Ishikawa (cell line): ENCODE results near the gene CAT.

ENCODE experiments used
- CEBPB ChIP-seq: IDR thresholded peaks from 2 replicates; pipeline ENCODE4 v1.6.1; 2012
- CREB1 ChIP-seq: IDR thresholded peaks from 2 replicates; pipeline ENCODE4 v1.6.1; 2012; ENCODE audit warnings: low read depth
- EGR1 ChIP-seq: IDR thresholded peaks from 2 replicates; pipeline ENCODE4 v1.6.1; 2012
- EP300 ChIP-seq: IDR thresholded peaks from 2 replicates; pipeline ENCODE4 v1.6.1; 2012; ENCODE audit warnings: borderline replicate concordance
- FOXM1 ChIP-seq: IDR thresholded peaks from 2 replicates; pipeline ENCODE4 v1.6.1; 2012; ENCODE audit warnings: low read depth, borderline replicate concordance
- NFIC ChIP-seq: IDR thresholded peaks from 2 replicates; pipeline ENCODE4 v1.6.1; 2012
- RAD21 ChIP-seq: IDR thresholded peaks from 2 replicates; pipeline ENCODE4 v1.6.1; 2012; ENCODE audit warnings: low read depth
- TAF1 ChIP-seq: IDR thresholded peaks from 2 replicates; pipeline ENCODE4 v1.6.1; 2012; ENCODE audit warnings: low read depth, mild to moderate bottlenecking
- TCF12 ChIP-seq: IDR thresholded peaks from 2 replicates; pipeline ENCODE4 v1.6.1; 2012; ENCODE audit warnings: low read depth
- TEAD4 ChIP-seq: IDR thresholded peaks from 2 replicates; pipeline ENCODE4 v1.6.1; 2012
- YY1 ChIP-seq: IDR thresholded peaks from 2 replicates; pipeline ENCODE4 v1.6.1; 2012; ENCODE audit warnings: low read depth
- TF ChIP-seq, protein P1 (sequence below): IDR thresholded peaks from 2 replicates; pipeline ENCODE4 v1.6.1; 2012; ENCODE audit warnings: low read depth, mild to moderate bottlenecking
- TF ChIP-seq, protein P2 (sequence below): IDR thresholded peaks from 2 replicates; pipeline ENCODE4 v1.6.1; 2012

DNA sequence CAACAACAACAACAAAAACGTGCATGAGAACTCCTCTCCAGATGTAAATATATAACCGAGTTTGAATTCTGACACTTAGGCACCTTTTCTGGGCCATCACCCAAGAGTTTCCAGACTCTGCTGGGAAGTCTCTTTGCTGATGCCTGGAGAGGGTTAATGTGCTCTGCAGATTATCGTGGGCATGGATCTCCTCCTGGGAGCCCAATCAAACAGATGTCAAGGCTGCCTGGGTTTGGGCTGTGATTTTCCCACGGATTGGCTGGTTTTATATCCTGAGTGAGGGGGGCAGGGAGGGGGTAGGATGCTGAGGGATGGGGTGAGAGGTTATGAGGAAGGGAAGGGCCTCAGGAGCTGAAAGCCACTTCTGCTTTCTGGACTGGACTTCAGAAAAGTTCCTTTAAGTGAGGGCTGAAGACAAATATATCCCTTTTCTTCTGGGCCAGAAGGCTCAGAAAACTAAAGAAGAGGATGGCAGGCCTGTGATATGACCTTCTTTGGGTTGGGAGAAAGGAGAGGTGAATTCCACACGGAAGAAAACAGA, 70.7 kb downstream of the CAT start:
- TF ChIP-seq NFIC (no peak), YY1 (no peak), RAD21 (no peak), EP300 (no peak), TAF1 (no peak), CEBPB (no peak), TCF12 (no peak), CREB1 (no peak), EGR1 (no peak), FOXM1 (no peak), TEAD4 (no peak)
- TF ChIP-seq, protein P1, sequence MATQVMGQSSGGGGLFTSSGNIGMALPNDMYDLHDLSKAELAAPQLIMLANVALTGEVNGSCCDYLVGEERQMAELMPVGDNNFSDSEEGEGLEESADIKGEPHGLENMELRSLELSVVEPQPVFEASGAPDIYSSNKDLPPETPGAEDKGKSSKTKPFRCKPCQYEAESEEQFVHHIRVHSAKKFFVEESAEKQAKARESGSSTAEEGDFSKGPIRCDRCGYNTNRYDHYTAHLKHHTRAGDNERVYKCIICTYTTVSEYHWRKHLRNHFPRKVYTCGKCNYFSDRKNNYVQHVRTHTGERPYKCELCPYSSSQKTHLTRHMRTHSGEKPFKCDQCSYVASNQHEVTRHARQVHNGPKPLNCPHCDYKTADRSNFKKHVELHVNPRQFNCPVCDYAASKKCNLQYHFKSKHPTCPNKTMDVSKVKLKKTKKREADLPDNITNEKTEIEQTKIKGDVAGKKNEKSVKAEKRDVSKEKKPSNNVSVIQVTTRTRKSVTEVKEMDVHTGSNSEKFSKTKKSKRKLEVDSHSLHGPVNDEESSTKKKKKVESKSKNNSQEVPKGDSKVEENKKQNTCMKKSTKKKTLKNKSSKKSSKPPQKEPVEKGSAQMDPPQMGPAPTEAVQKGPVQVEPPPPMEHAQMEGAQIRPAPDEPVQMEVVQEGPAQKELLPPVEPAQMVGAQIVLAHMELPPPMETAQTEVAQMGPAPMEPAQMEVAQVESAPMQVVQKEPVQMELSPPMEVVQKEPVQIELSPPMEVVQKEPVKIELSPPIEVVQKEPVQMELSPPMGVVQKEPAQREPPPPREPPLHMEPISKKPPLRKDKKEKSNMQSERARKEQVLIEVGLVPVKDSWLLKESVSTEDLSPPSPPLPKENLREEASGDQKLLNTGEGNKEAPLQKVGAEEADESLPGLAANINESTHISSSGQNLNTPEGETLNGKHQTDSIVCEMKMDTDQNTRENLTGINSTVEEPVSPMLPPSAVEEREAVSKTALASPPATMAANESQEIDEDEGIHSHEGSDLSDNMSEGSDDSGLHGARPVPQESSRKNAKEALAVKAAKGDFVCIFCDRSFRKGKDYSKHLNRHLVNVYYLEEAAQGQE, result no peak
- TF ChIP-seq, protein P2, sequence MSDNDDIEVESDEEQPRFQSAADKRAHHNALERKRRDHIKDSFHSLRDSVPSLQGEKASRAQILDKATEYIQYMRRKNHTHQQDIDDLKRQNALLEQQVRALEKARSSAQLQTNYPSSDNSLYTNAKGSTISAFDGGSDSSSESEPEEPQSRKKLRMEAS, result no peak
